Coronary artery (tissue), 2 donors: ENCODE measurements around the gene TSPAN11.

Experiments
- DNase-seq: peaks from one replicate; pipeline ENCODE4 v3.0.0-alpha.2; 2017; ENCODE audit warnings: low spot score
- H3K27ac ChIP-seq, 2 donors: fragments of 200-600 bp; sonication (generic); one replicate each; pipeline ENCODE4 v1.5.1; 2016 to 2019
- H3K4me3 ChIP-seq: fragments of 200-600 bp; sonication (generic); 2 replicates; pipeline ENCODE4 v1.5.1; 2016; ENCODE audit warnings: mild to moderate bottlenecking, moderate library complexity
- CTCF ChIP-seq: fragments of 200-600 bp; sonication (generic); IDR thresholded peaks from one replicate; pipeline ENCODE4 v1.5.1; 2019; ENCODE audit warnings: antibody characterized with exemption

The TSPAN11 gene

DNA sequence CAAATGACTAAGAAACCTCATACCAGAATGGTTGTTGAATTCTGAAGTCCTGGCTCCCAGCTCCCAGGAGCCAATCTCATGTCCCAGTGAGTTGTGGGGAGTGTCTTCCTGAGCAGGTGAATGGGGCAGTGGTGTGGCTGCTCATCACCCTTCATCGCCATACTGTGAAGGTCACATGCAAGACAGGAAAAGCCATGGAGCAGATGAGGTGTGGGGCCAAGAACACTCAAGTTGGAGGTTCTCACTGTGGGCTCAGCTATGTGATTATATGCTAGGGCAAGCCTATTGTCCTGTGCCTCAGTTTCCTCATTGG is 16.6 kb upstream of the TSPAN11 start:
- no peak for DNase-seq
- peak overlapping the region in 1 of 2 donors; percentile 56 for H3K27ac ChIP-seq
- TF ChIP-seq CTCF: no peak
- H3K4me3 ChIP-seq: no peak overlapping the region

- DNase-seq: no peak
- no peak for TF ChIP-seq CTCF
- no peak overlapping the region for H3K27ac ChIP-seq
- H3K4me3 ChIP-seq: no peak overlapping the region
Measured at GRCh38 chr12:30911207-30911606, 15.3 kb upstream of the TSPAN11 start.

GRCh38 chr12:30913323-30913722 is 13.2 kb upstream of the TSPAN11 start:
- TF ChIP-seq CTCF: no peak

DNA sequence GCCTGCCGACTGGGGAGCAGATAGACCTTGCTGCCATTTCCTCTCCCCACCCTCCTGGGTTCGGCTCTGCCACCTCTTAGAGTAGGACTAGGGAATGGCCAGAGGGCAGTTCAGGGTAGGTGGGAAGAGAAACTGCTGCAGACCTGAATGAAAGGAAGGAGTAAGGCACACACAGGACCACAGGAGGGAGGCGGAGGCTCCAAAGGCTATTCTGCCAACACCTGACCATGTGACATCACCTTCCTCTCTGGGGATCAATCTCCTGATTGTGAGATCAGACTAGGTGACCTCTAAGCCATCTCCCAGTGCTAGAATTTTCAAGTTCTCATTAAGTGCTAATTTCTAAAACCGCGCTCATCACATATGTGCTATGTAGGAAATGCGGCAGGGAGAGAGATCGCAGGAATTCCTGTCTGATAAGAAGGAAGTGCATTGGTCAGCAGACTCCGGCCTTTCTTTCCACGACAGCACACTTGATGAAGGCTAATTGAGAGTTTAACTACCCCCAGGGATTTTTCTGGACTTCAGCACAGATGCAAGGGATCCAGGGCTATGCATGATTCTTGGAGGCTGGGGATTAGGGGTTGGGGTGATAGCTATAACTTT is 11.5 kb upstream of the TSPAN11 start:
- H3K27ac ChIP-seq: no peak overlapping the region
- no peak for TF ChIP-seq CTCF

More at GRCh38 chr12:30913323-30913722, 13.2 kb upstream of the TSPAN11 start:
- Histone ChIP-seq H3K4me3 (no peak overlapping the region), H3K27ac (no peak overlapping the region)
- no peak for DNase-seq

DNA sequence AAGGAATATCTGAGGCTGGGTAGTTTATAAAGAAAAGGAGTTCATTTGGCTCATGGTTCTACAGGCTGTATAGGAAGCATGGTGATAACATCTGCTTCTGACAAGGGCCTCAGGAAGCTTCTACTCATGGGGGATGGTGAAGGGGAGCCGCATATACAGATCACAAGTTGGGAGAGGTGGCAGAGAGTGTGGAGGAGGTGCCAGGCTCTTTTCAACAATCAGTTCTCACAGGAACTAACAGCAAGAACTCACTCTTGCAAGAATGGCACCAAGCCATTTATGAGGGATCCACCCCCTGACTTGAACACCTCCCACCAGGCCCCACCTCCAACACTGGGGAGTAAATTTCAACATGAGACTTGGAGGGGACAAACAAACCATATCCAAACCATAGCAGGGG is 3.5 kb upstream of the TSPAN11 start:
- TF ChIP-seq CTCF: no peak

More for the DNA sequence above, 11.5 kb upstream of the TSPAN11 start:
- no peak for DNase-seq
- no peak overlapping the region for H3K4me3 ChIP-seq

DNA sequence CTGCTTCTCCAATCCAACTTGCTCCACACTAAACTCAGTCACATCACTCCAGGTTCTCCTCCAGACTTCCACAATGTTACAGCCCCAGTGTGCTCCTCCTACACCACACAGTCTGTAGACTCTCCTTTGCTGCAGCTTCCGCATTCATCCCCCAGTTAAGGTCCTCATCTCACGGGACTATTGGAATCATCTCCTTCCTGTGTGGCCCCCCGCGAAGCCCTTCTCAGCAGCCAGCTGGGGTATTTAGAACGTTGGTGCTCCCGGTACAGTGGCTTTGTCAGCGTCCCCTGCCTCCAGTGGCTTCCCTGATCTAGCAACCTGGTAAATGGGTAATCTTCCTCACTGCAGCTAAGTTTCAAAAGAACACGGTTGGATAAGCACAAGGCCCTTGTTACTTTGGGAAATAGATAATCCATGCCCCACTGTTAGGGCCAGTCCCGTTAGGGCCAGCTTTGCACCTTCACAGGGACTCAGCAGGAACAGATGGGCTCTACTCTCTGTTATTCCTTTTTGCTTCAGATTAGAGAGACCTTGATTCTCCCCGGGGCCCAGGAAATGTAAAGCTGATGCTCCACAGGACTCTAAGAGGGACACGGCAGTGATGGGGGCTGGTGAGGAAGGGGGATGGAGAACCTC is 823 bp upstream of the TSPAN11 start:
- DNase-seq: peak; percentile 45
- TF ChIP-seq CTCF: no peak
- Histone ChIP-seq H3K4me3 (peak overlapping the region; percentile 72), H3K27ac (peak overlapping the region in 1 of 2 donors; percentile 49)

More for the DNA sequence above, 3.5 kb upstream of the TSPAN11 start:
- H3K4me3 ChIP-seq: no peak overlapping the region
- DNase-seq: no peak
- H3K27ac ChIP-seq: no peak overlapping the region

GRCh38 chr12:30927222-30927611 is 669 bp downstream of the TSPAN11 start:
- Histone ChIP-seq H3K4me3 (peak overlapping the region; percentile 72), H3K27ac (no peak overlapping the region)
- DNase-seq: no peak
- TF ChIP-seq CTCF: no peak
